ENCODE results near the gene GALR2. TPM values are rescaled to one million over a fixed set of nuclear protein-coding genes. Genes with fewer than 3 reads are reported as not detected.

The GALR2 gene
- total RNA-seq, 2 donors from 2014 or later = 9.5 to 10.6 TPM

DNA sequence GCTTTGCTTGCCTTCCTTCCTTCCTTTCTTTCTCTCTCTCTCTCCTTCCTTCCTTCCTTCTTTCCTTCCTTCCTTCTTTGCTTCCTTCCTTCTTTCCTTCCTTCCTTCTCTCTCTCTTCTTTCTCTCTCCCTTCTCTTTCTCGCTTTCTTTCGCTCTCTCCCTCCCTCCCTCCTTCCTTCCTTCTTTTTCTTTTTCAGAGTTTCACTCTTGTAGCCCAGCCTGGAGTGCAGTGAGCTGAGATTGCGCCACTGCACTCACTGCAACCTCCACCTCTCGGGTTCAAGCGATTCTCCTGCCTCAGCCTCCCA is 48.6 kb downstream of the GALR2 start:
- peaks cover 48% of the 10 kb centered on the region for H3K4me1 Mint-ChIP-seq (ENCODE audit: low read depth)
- H3K27ac Mint-ChIP-seq = peak overlapping the region; percentile 20
- H3K27me3 Mint-ChIP-seq (ENCODE audit: low read depth) = no peaks in the 10 kb centered on the region
- H3K9me3 Mint-ChIP-seq = no peaks in the 10 kb centered on the region
- ATAC-seq (replicated peaks in 1 of 2) (no peak), DNase-seq (no peak)
- H3K4me3 Mint-ChIP-seq = no peak overlapping the region
- H3K36me3 Mint-ChIP-seq (ENCODE audit: insufficient read depth in 2 of 2) = no peaks in the 10 kb centered on the region

DNA sequence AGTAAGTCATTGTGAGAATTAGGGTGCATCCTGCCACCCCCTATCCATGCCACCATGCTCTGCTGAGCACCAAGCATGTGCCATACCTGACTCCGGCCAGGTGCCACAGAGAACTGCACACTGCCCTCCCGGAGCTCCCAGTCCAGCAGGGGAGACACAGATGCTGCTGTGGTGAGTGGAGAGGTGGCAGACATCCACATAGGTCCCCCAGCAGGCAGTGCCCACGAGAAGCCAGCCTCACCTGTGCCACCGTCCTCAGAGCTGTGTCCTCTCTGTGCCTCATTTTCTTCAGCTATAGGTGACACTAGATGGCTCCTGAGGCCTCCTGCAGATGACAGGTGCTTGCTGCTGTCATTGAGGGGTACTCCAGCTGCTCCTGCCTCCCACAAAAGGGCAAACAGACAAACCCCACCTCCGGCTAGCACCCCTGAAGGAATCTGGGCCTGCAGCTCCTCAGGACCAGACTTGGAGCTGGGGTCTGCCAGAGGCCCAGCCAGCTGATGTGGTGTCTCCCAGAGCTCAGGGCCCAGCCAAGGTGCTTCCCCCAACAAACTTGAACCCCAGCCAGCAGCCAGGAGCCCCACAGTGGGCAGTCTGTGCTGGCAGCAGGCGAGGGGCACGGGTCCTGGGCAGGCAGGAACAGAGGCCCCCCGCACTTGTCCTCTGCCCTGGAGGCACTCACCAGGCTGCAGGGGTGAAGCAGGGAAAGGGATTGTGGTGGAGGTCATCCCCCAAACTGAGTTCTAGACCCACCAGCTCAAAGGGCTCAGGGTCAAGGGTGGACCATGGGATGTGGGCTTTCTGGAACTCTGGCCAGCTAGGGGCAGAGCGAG is 49.4 kb downstream of the GALR2 start:
- Mint-ChIP-seq H3K4me3 (no peak overlapping the region), H3K9me3 (no peaks in the 10 kb centered on the region), H3K4me1 (ENCODE audit: low read depth) (peaks cover 48% of the 10 kb centered on the region), H3K36me3 (ENCODE audit: insufficient read depth in 2 of 2) (no peaks in the 10 kb centered on the region), H3K27ac (no peak overlapping the region), H3K27me3 (ENCODE audit: low read depth) (no peaks in the 10 kb centered on the region)
- DNase-seq (no peak), ATAC-seq (replicated peaks in 1 of 2) (no peak)

DNA sequence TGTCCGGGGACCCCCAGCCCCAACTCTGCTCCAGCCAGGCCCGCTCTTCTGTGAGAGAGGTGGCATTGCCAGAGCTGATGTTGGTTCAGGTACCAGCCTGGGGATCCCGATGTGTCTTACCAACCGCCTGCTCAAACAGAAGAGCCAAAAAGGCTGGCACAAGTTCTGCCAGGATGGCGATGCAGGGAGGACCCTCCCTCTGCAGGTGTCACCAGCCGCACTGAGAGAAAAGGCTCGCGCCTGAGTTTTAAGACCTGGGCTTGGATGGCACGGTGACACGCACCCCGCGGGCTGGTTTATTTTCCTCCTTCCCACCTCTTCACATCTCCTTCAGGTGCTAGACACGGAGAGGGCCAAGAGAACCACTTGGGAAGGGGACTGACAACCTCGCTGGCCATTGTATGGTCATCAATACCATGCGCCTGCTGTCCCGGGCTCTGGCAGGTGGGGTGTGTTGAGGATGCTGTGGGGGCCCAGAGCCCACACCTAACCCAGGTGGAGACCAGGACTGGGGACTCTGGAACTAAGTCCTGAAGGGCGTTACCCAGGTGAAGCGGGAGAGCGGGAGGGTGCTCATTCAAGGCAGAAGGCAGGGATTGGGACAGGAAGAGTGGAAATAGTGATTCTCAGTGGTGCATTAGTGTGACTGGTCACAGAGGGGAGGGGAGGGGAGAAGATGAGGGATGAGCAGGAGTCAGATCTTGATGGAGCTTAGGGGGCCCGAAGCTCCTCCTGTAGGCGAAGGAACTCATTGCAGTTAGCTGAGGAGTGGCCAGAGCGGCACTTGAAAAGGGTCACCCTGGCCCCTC is 50.2 kb downstream of the GALR2 start:
- ATAC-seq (replicated peaks in 1 of 2) = no peak

DNA sequence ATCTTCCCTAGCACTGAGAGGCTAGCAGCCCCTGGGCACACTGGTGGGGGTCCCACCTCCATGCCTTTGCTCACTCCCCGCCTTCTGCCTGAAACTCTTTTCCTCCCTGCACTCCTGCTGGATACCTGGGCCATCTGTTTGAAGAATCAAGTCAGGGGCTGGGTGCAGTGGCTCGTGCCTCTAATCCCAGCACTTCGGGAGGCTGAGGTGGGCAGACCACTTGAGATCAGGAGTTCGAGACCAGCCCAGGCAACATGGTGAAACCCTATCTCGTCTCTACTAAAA is 50.8 kb downstream of the GALR2 start:
- ATAC-seq (replicated peaks in 1 of 2) (no peak), DNase-seq (no peak)
- Mint-ChIP-seq H3K27ac (no peak overlapping the region), H3K36me3 (ENCODE audit: insufficient read depth in 2 of 2) (no peaks in the 10 kb centered on the region), H3K4me1 (ENCODE audit: low read depth) (peaks cover 48% of the 10 kb centered on the region), H3K4me3 (no peak overlapping the region), H3K9me3 (no peaks in the 10 kb centered on the region), H3K27me3 (ENCODE audit: low read depth) (no peaks in the 10 kb centered on the region)

More for the DNA sequence above, 50.2 kb downstream of the GALR2 start:
- Mint-ChIP-seq H3K27ac (no peak overlapping the region), H3K36me3 (ENCODE audit: insufficient read depth in 2 of 2) (no peaks in the 10 kb centered on the region), H3K4me3 (no peak overlapping the region), H3K9me3 (no peaks in the 10 kb centered on the region), H3K27me3 (ENCODE audit: low read depth) (no peaks in the 10 kb centered on the region), H3K4me1 (ENCODE audit: low read depth) (peaks cover 48% of the 10 kb centered on the region)
- DNase-seq = no peak

DNA sequence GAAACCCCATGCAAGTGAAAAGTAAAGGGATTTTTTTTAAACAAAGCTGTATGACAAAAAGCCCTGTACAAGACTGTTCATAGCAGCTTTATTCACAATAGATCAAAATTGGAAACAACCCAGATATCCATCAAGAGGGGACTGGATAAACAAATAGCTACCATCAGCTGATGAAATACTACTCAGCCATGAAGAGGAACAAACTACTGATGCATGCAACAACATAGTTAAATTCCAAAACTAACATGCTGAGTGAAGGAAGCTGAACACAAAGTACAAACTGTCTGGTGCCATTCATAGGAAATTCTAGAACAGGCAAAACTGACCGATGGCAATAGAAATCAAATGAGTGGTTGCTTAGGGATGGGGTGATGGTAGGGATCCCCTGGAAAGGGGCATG is 51.3 kb downstream of the GALR2 start:
- Mint-ChIP-seq H3K27ac (no peak overlapping the region), H3K4me3 (no peak overlapping the region), H3K36me3 (ENCODE audit: insufficient read depth in 2 of 2) (no peaks in the 10 kb centered on the region), H3K4me1 (ENCODE audit: low read depth) (peaks cover 43% of the 10 kb centered on the region), H3K9me3 (no peaks in the 10 kb centered on the region), H3K27me3 (ENCODE audit: low read depth) (no peaks in the 10 kb centered on the region)
- no peak for ATAC-seq (replicated peaks in 1 of 2)
- no peak for DNase-seq

Other genes with a start within 250 kb of the GALR2 start
- gene UNC13D, start 230.4 kb upstream of the GALR2 start, total RNA-seq = 10 to 100 TPM; 89.0 to 97.6 TPM
- gene WBP2, start 219.4 kb upstream of the GALR2 start, total RNA-seq = 100 to 1,000 TPM in 1 of 2 donors, 10 to 100 TPM in 1; 90.2 to 109 TPM
- gene TRIM47, start 196.2 kb upstream of the GALR2 start, total RNA-seq = 10 to 100 TPM; 16.5 to 24.1 TPM
- gene TRIM65, start 177.8 kb upstream of the GALR2 start, total RNA-seq = 10 to 100 TPM; 24.0 to 30.7 TPM
- 100 to 1,000 TPM; 101 to 117 TPM for gene MRPL38, start 169.9 kb upstream of the GALR2 start, total RNA-seq
- gene FBF1, start 133.7 kb upstream of the GALR2 start, total RNA-seq = 10 to 100 TPM; 19.9 to 26.7 TPM
- 10 to 100 TPM; 28.2 to 28.6 TPM for gene ACOX1, start 95.6 kb upstream of the GALR2 start, total RNA-seq
- gene TEN1, start 95.5 kb upstream of the GALR2 start, total RNA-seq = 10 to 100 TPM; 18.2 to 21.8 TPM
- 1 to 10 TPM; 8.7 to 9.1 TPM for gene CDK3, start 73.9 kb upstream of the GALR2 start, total RNA-seq
- gene EVPL, start 47.5 kb upstream of the GALR2 start, total RNA-seq = under 1 TPM; 0.09 to 0.19 TPM
- 100 to 1,000 TPM; 138 to 144 TPM for gene SRP68, start 2.3 kb upstream of the GALR2 start, total RNA-seq
- 10 to 100 TPM in 1 of 2 donors, 1 to 10 TPM in 1; 9.1 to 10.3 TPM for gene ZACN, start 4.4 kb downstream of the GALR2 start, total RNA-seq
- gene EXOC7, start 29.0 kb downstream of the GALR2 start, total RNA-seq = 10 to 100 TPM; 66.7 to 77.8 TPM
- gene FOXJ1, start 66.5 kb downstream of the GALR2 start, total RNA-seq = 1 to 10 TPM; 1.4 to 1.5 TPM
- gene RNF157, start 165.7 kb downstream of the GALR2 start, total RNA-seq = 100 to 1,000 TPM in 1 of 2 donors, 10 to 100 TPM in 1; 91.9 to 100 TPM
- gene UBALD2, start 190.6 kb downstream of the GALR2 start, total RNA-seq = 100 to 1,000 TPM; 629 to 707 TPM
- 1 to 10 TPM; 3.1 to 4.5 TPM for gene QRICH2, start 233.5 kb downstream of the GALR2 start, total RNA-seq

Measured in activated T-cell treated with anti-CD3 and anti-CD28 coated beads, Interleukin-2, amount 50 U/mL, for 72 hours (primary cell).